CD4-positive, alpha-beta T cell (primary cell): ENCODE measurements around the gene VAV2. TPM values are rescaled to one million over a fixed set of nuclear protein-coding genes. Genes with fewer than 3 reads are reported as not detected.

Source experiments
- ATAC-seq: fragments of 200-7000 bp; cut with Tn5 transposase; one replicate; pipeline ENCODE4 v1.10.0; 2022; ENCODE audit warnings: mild to moderate bottlenecking; ENCODE audit not compliant: poor library complexity
- CTCF ChIA-PET: fragments of 350-600 bp; sonication (Branson Sonifier 250); formaldehyde crosslinking; loops from one replicate; lab custom pipeline; 2021; ENCODE audit warnings: antibody characterized with exemption, inconsistent platforms; lab: Charles Lee
- POLR2A ChIA-PET: fragments of 350-600 bp; sonication (Branson Sonifier 250); formaldehyde crosslinking; loops from one replicate; lab custom pipeline; 2021; ENCODE audit warnings: antibody characterized with exemption, inconsistent platforms; lab: Charles Lee
- DNase-seq, 14 experiments: peaks; one replicate each; pipeline ENCODE4 v3.0.0-alpha.2; 2013 to 2020; ENCODE audit warnings: mixed read lengths in 2 of 14
- H3K27ac ChIP-seq, 2 donors: one replicate each; pipeline versions ENCODE4 v1.5.1 to v1.7.0; 2013; ENCODE audit warnings: low read length in 2 of 2, low read depth in 1 of 2, mild to moderate bottlenecking in 1 of 2
- H3K27me3 ChIP-seq, 2 experiments: 1 replicate in 1 of 2; 2 replicates in 1 of 2; pipeline versions ENCODE4 v1.6.1 to v1.7.0; 2013; ENCODE audit warnings: low read length in 2 of 2, control low read depth in 1 of 2, mild to moderate bottlenecking in 1 of 2, moderate library complexity in 1 of 2; ENCODE audit not compliant: insufficient read depth in 2 of 2, control insufficient read depth in 1 of 2
- H3K36me3 ChIP-seq: one replicate; pipeline ENCODE4 v1.6.1; 2013; ENCODE audit warnings: low read length, control low read depth; ENCODE audit not compliant: insufficient read depth
- H3K4me1 ChIP-seq: one replicate; pipeline ENCODE4 v1.6.1; 2013; ENCODE audit warnings: low read length, control low read depth; ENCODE audit not compliant: insufficient read depth
- H3K4me3 ChIP-seq: one replicate; pipeline ENCODE4 v1.5.1; 2013; ENCODE audit warnings: mild to moderate bottlenecking, low read length, moderate library complexity
- H3K9me3 ChIP-seq, 2 experiments: 1 replicate in 1 of 2; 2 replicates in 1 of 2; pipeline versions ENCODE4 v1.6.1 to v1.7.0; 2013; ENCODE audit warnings: low read length in 2 of 2, mild to moderate bottlenecking in 2 of 2, control low read depth in 1 of 2, moderate library complexity in 1 of 2; ENCODE audit not compliant: control insufficient read depth in 1 of 2, insufficient read depth in 1 of 2
- H3K27ac Mint-ChIP-seq: one replicate; pipeline ENCODE4 v1.8.0; 2020; ENCODE audit warnings: mixed read lengths
- H3K27me3 Mint-ChIP-seq: one replicate; pipeline ENCODE4 v1.8.0; 2021; ENCODE audit warnings: mixed read lengths
- H3K36me3 Mint-ChIP-seq: one replicate; pipeline ENCODE4 v1.8.0; 2021; ENCODE audit warnings: low read depth, mixed read lengths
- H3K4me1 Mint-ChIP-seq: one replicate; pipeline ENCODE4 v1.8.0; 2021; ENCODE audit warnings: low read depth, mixed read lengths
- H3K4me3 Mint-ChIP-seq: one replicate; pipeline ENCODE4 v1.8.0; 2020; ENCODE audit warnings: mild to moderate bottlenecking, mixed read lengths
- H3K9me3 Mint-ChIP-seq: one replicate; pipeline ENCODE4 v1.8.0; 2020; ENCODE audit warnings: mixed read lengths
- CTCF ChIP-seq: fragments of 200-600 bp; IDR thresholded peaks from one replicate; pipeline ENCODE4 v1.8.0; 2022; ENCODE audit warnings: antibody characterized with exemption, mild to moderate bottlenecking
- intact Hi-C, 2 experiments: fragments of 100-400 bp; cut with DNase I in 1 of 2; cut with micrococcal nuclease in 1 of 2; formaldehyde crosslinking; loops; one replicate each; pipeline versions ENCODE4 v1.15.1 to v1.9.0; 2023 to 2025; cut with DNase I, micrococcal nuclease
- total RNA-seq, 174 experiments: library from RNA in 2 of 174; stranded (reverse) in 2 of 174; gene quantifications; one replicate each; pipeline ENCODE4 v1.2.3 and lab custom pipeline; 2021 to 2026

The VAV2 gene
- total RNA-seq, 2 experiments from 2014 or later = 1.6 to 1.7 TPM

GRCh38 chr9:133876836-133877235 lies 115.3 kb downstream of the VAV2 start:
- no peak overlapping the region for H3K27ac Mint-ChIP-seq
- no peaks in the 10 kb centered on the region for H3K27me3 Mint-ChIP-seq
- Histone ChIP-seq H3K27ac (no peak overlapping the region), H3K4me3 (no peak overlapping the region), H3K36me3 (no peaks in the 10 kb centered on the region), H3K4me1 (no peaks in the 10 kb centered on the region), H3K9me3 (no peaks in the 10 kb centered on the region), H3K27me3 (no peaks in the 10 kb centered on the region)
- DNase-seq (no peak), ATAC-seq (no peak)
- no peaks in the 10 kb centered on the region for H3K9me3 Mint-ChIP-seq
- CTCF ChIA-PET = no interaction called here
- H3K4me1 Mint-ChIP-seq = no peaks in the 10 kb centered on the region
- no peak overlapping the region for H3K4me3 Mint-ChIP-seq
- POLR2A ChIA-PET = no interaction called here
- intact Hi-C loops = no loop called here
- no peak for TF ChIP-seq CTCF
- no peaks in the 10 kb centered on the region for H3K36me3 Mint-ChIP-seq

- H3K4me1 ChIP-seq = no peaks in the 10 kb centered on the region
- ChIA-PET POLR2A (no interaction called here), CTCF (no interaction called here)
- no peak for ATAC-seq
- no peaks in the 10 kb centered on the region for H3K27me3 ChIP-seq
- no peak for DNase-seq
- Mint-ChIP-seq H3K36me3 (no peaks in the 10 kb centered on the region), H3K27ac (no peak overlapping the region), H3K4me3 (no peak overlapping the region), H3K4me1 (no peaks in the 10 kb centered on the region), H3K27me3 (no peaks in the 10 kb centered on the region), H3K9me3 (no peaks in the 10 kb centered on the region)
- intact Hi-C loops = no loop called here
- no peaks in the 10 kb centered on the region for H3K9me3 ChIP-seq
- H3K27ac ChIP-seq = no peak overlapping the region
- no peak overlapping the region for H3K4me3 ChIP-seq
- H3K36me3 ChIP-seq = no peaks in the 10 kb centered on the region
- TF ChIP-seq CTCF = no peak
Measured at GRCh38 chr9:133876144-133876543, 116.0 kb downstream of the VAV2 start.

- DNase-seq = no peak
- Mint-ChIP-seq H3K4me1 (peaks cover 5% of the 10 kb centered on the region), H3K9me3 (no peaks in the 10 kb centered on the region), H3K4me3 (no peak overlapping the region), H3K36me3 (no peaks in the 10 kb centered on the region), H3K27ac (no peak overlapping the region), H3K27me3 (peaks cover 4% of the 10 kb centered on the region)
- no peak overlapping the region for H3K4me3 ChIP-seq
- no peak overlapping the region for H3K27ac ChIP-seq
- H3K27me3 ChIP-seq = no peaks in the 10 kb centered on the region
- POLR2A ChIA-PET = no interaction called here
- no peak for ATAC-seq
- H3K36me3 ChIP-seq = no peaks in the 10 kb centered on the region
- no peak for TF ChIP-seq CTCF
- intact Hi-C loops = no loop called here
- CTCF ChIA-PET = no interaction called here
- no peaks in the 10 kb centered on the region for H3K9me3 ChIP-seq
- peaks cover 4% of the 10 kb centered on the region for H3K4me1 ChIP-seq
Measured at GRCh38 chr9:133875131-133875530, 117.0 kb downstream of the VAV2 start.
